Measurements from ENCODE around the gene RDH11. TPM values are rescaled to one million over a fixed set of nuclear protein-coding genes. Genes with fewer than 3 reads are reported as not detected.

RDH11 gene
- total and polyA plus RNA-seq, 10 of the 15 experiments (the other 5 are each of a cell fraction or from before 2014, with no cell fraction given), result 49.7 to 161 (median 77.2) TPM

GRCh38 chr14:67729072-67729885, 33.7 kb upstream of the RDH11 start (continued):
- TF ChIP-seq E4F1 (IDR thresholded peaks at IDR 0.05; ENCODE audit: borderline replicate concordance, partially characterized antibody), result no peak

- no peak overlapping the region for H3K27ac ChIP-seq (ENCODE audit: control insufficient read depth, insufficient read depth)
- in situ Hi-C loops (cut with MboI) (no loop called here), intact Hi-C loops (cut with micrococcal nuclease; ENCODE audit: unreplicated experiment) (no loop called here)
- no peaks in the 10 kb centered on the region for H3K27me3 ChIP-seq (replicated peaks in 1 of 2; ENCODE audit: control insufficient read depth in 2 of 2, insufficient read depth in 2 of 2, low read length in 1 of 2)
- no peak overlapping the region for H2AFZ ChIP-seq (ENCODE audit: control insufficient read depth, low read depth, low read length)
- no peaks in the 10 kb centered on the region; the same call in 2 of the 3 replicates for H3K9me3 ChIP-seq (replicated peaks; ENCODE audit: control insufficient read depth, insufficient read depth, low read length)
- FAIRE-seq (no peak), ATAC-seq (no peak), DNase-seq (ENCODE audit: low read depth, low spot score) (no peak)
- SMC1A ChIA-PET (ENCODE audit: uncharacterized antibody, unreplicated experiment), result interaction anchor here (1.8 kb wide), 1 partner anchor 24 kb away, joined by 4 read pairs; no protein-coding TSS in a partner anchor
- BruUV-seq (replicated peaks), result no TSS peak
- H3K36me3 ChIP-seq (ENCODE audit: control insufficient read depth in 2 of 2, insufficient read depth in 2 of 2, low read length in 1 of 2), result no peaks in the 10 kb centered on the region
- H3K79me2 ChIP-seq (ENCODE audit: control insufficient read depth, insufficient read depth, low read length), result no peaks in the 10 kb centered on the region
- no peaks in the 10 kb centered on the region for H3K4me1 ChIP-seq (ENCODE audit: control insufficient read depth, insufficient read depth, low read length)
- CTCF ChIA-PET, result no interaction called here
- no peak overlapping the region for H3K4me2 ChIP-seq (ENCODE audit: control insufficient read depth, insufficient read depth)
- RAD21 ChIA-PET (ENCODE audit: unreplicated experiment), result no interaction called here
- H3K4me3 ChIP-seq, result no peak overlapping the region
- POLR2A ChIA-PET, result interaction anchor here (0.7 kb wide), 1 partner anchor 1477 kb away, joined by 4 read pairs; no protein-coding TSS in a partner anchor
- H3K9ac ChIP-seq (ENCODE audit: control insufficient read depth, insufficient read depth, low read length), result no peak overlapping the region
- H4K20me1 ChIP-seq (ENCODE audit: control insufficient read depth, insufficient read depth), result no peaks in the 10 kb centered on the region
- TF ChIP-seq SIX5 (IDR thresholded peaks at IDR 0.05; ENCODE audit: low read depth, low read length, severe bottlenecking) (no peak), IRF5 (IDR thresholded peaks at IDR 0.05; ENCODE audit: borderline replicate concordance) (no peak), RCOR1 (conservative IDR thresholded peaks at IDR 0.05; ENCODE audit: low read depth, low read length) (no peak), TARDBP (IDR thresholded peaks at IDR 0.05; ENCODE audit: borderline replicate concordance) (no peak), ETV6 (conservative IDR thresholded peaks at IDR 0.05 in 1 of 2, IDR thresholded peaks at IDR 0.05 in 1 of 2; ENCODE audit: borderline replicate concordance in 1 of 2, low read depth in 1 of 2) (no peak), ZNF592 (IDR thresholded peaks at IDR 0.05) (no peak), CBX3 (IDR thresholded peaks at IDR 0.05; ENCODE audit: borderline replicate concordance, low read depth) (no peak), ZNF622 (IDR thresholded peaks at IDR 0.05) (no peak), ZNF384 (IDR thresholded peaks at IDR 0.05; ENCODE audit: borderline replicate concordance, low read depth, low read length) (no peak), ZNF217 (IDR thresholded peaks at IDR 0.05) (no peak), NFIC (IDR thresholded peaks at IDR 0.05; ENCODE audit: low read depth, low read length) (no peak), POLR2A (IDR thresholded peaks at IDR 0.05; ENCODE audit: low read depth, low read length) (no peak)
Observed at GRCh38 chr14:67728258-67728657, 32.7 kb upstream of the RDH11 start.
